ENCODE results near the gene CBX8. TPM values are rescaled to one million over a fixed set of nuclear protein-coding genes. Genes with fewer than 3 reads are reported as not detected.

CBX8 gene
- polyA plus RNA-seq, 2 of the 4 experiments (the other 2 are of a cell fraction) = 1.5 to 13.1 TPM

DNA sequence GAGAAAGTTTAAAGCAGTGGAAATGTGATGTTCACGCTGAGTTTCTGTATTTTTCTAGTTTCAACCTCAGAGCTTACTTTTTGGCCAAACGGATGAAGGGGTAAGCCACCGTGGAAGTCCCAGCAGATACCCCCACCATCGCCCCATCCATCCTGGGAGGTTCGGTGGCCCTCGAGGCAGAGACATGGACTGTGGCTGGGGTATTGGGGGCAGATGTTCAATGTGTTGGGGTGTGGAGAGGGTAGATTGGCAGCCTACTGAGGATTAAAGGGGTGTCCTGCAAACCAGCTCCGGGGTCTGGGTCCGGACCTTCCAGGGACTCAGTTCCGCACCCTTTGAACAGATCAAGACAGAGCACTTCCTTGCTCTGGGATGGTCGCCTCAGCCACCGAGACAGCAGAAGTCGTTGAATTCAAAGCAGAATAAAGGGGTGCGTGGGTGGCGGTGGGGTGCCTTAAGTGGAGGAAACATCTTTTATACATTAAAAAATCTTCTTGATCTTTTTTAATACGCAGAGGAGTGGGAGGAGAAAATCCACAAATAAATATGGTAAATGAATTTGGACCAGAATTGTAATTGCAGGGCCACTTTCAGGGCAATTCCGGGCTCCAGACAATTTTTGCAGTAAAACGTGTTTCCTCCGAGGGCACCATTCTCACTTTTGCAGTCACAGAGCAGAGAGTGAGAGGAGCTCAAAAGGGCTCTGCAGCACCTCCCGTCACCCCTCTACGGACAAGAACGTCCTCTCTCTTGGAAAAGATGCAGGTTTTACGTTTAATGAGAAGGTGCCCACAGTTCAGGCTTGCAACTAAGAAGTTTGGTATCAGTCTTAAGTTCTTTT, 8.2 kb upstream of the CBX8 start:
- Histone ChIP-seq H3K4me2 (no peak overlapping the region), H3K9me3 (no peaks in the 10 kb centered on the region), H3K4me3 (no peak overlapping the region), H3K27ac (no peak overlapping the region), H3K4me1 (peaks cover 11% of the 10 kb centered on the region)
- ATAC-seq = no peak
- 82% methylated on average over 22 of the region's 22 CpGs for WGBS (ENCODE audit: missing lambda C conversion rate)
- ChIA-PET POLR2A (no interaction called here), CTCF (interaction anchor here (0.9 to 39.8 kb wide), 8 partner anchors 3 to 170 kb away, joined by 3 to 1281 read pairs (median 64); partner anchors contain the start of genes CBX4 and CBX8)
- DNase-seq (ENCODE audit: low read depth in 1 of 2, low spot score in 1 of 2) = no peak
- FAIRE-seq = no peak
- TF ChIP-seq, protein P1, sequence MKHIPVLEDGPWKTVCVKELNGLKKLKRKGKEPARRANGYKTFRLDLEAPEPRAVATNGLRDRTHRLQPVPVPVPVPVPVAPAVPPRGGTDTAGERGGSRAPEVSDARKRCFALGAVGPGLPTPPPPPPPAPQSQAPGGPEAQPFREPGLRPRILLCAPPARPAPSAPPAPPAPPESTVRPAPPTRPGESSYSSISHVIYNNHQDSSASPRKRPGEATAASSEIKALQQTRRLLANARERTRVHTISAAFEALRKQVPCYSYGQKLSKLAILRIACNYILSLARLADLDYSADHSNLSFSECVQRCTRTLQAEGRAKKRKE (CRISPR knock-in tag; IDR thresholded peaks at IDR 0.05; ENCODE audit: low read depth) = no peak
- TF ChIP-seq TFCP2L1 (CRISPR knock-in tag; IDR thresholded peaks at IDR 0.05) (no peak), ZSCAN20 (CRISPR knock-in tag; IDR thresholded peaks at IDR 0.05) (no peak), ESRRA (IDR thresholded peaks at IDR 0.05; ENCODE audit: borderline replicate concordance, low read length) (no peak), KDM5A (IDR thresholded peaks at IDR 0.05) (no peak), JUN (IDR thresholded peaks at IDR 0.05) (no peak), NR3C1 (IDR thresholded peaks at IDR 0.05) (no peak), EHMT2 (IDR thresholded peaks at IDR 0.05; ENCODE audit: low read depth) (no peak), FOXS1 (CRISPR knock-in tag; IDR thresholded peaks at IDR 0.05) (no peak), HOXB13 (CRISPR knock-in tag; IDR thresholded peaks at IDR 0.05; ENCODE audit: low read depth) (no peak)
- TF ChIP-seq, protein P2, sequence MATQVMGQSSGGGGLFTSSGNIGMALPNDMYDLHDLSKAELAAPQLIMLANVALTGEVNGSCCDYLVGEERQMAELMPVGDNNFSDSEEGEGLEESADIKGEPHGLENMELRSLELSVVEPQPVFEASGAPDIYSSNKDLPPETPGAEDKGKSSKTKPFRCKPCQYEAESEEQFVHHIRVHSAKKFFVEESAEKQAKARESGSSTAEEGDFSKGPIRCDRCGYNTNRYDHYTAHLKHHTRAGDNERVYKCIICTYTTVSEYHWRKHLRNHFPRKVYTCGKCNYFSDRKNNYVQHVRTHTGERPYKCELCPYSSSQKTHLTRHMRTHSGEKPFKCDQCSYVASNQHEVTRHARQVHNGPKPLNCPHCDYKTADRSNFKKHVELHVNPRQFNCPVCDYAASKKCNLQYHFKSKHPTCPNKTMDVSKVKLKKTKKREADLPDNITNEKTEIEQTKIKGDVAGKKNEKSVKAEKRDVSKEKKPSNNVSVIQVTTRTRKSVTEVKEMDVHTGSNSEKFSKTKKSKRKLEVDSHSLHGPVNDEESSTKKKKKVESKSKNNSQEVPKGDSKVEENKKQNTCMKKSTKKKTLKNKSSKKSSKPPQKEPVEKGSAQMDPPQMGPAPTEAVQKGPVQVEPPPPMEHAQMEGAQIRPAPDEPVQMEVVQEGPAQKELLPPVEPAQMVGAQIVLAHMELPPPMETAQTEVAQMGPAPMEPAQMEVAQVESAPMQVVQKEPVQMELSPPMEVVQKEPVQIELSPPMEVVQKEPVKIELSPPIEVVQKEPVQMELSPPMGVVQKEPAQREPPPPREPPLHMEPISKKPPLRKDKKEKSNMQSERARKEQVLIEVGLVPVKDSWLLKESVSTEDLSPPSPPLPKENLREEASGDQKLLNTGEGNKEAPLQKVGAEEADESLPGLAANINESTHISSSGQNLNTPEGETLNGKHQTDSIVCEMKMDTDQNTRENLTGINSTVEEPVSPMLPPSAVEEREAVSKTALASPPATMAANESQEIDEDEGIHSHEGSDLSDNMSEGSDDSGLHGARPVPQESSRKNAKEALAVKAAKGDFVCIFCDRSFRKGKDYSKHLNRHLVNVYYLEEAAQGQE (IDR thresholded peaks at IDR 0.05) = no peak
- TF ChIP-seq, protein P3, sequence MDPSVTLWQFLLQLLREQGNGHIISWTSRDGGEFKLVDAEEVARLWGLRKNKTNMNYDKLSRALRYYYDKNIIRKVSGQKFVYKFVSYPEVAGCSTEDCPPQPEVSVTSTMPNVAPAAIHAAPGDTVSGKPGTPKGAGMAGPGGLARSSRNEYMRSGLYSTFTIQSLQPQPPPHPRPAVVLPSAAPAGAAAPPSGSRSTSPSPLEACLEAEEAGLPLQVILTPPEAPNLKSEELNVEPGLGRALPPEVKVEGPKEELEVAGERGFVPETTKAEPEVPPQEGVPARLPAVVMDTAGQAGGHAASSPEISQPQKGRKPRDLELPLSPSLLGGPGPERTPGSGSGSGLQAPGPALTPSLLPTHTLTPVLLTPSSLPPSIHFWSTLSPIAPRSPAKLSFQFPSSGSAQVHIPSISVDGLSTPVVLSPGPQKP (IDR thresholded peaks at IDR 0.05; ENCODE audit: low read depth, low read length) = no peak
- TF ChIP-seq, protein P4, sequence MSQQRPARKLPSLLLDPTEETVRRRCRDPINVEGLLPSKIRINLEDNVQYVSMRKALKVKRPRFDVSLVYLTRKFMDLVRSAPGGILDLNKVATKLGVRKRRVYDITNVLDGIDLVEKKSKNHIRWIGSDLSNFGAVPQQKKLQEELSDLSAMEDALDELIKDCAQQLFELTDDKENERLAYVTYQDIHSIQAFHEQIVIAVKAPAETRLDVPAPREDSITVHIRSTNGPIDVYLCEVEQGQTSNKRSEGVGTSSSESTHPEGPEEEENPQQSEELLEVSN (IDR thresholded peaks at IDR 0.05; ENCODE audit: borderline replicate concordance, low read depth) = no peak

DNA sequence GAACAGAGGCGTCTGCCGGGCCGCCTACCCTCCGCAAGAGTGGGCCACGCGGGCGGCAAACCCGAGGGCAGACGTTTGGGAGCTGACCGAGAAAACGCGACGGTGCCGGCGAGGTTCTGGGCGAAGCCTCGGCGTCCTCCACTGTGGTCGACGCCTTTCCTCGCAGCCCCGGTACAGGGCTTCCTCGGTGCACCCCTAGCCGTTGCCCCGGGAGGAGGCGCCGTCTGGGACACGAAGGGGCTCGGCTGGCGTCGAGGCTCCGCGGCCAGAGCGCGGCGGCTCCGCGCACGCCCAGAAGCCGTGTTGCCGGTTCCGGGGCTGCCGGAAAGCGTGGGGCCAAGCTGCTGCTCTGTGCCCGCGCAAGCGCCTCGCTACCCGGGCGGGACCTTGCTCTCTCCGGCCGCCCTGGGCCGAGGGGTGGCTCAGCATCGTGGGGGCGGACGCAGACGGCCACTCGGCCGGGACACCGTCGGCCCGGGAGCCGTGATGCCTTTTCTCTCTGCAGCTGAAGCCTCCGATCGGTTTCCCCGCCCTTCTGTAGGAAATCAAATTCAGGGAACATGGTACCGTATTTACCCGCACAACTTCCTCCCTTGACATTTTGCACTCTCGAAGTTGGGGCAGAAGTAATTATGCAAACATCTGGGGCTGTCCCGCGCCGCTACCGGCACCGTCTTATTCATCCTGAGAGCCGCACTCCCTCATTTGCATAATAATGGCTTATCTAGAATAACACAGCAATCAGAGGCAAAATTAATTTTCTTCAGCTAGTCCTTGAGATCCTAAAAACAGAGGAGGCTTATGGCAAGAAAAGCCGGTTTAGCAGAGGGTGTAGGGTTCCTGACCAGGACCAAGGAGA, 7.3 kb upstream of the CBX8 start:
- CTCF ChIA-PET = interaction anchor here (1.1 to 39.8 kb wide), 8 partner anchors 4 to 297 kb away, joined by 3 to 1281 read pairs (median 64); partner anchors contain the start of genes CBX4, CBX8 and GAA
- H3K4me3 ChIP-seq = no peak overlapping the region
- DNase-seq (ENCODE audit: low read depth in 1 of 2, low spot score in 1 of 2) = no peak

More for the DNA sequence above, 7.3 kb upstream of the CBX8 start:
- Histone ChIP-seq H3K9me3 (no peaks in the 10 kb centered on the region), H3K4me1 (peaks cover 5% of the 10 kb centered on the region), H3K4me2 (no peak overlapping the region), H3K27ac (no peak overlapping the region)
- 76% methylated on average over 75 of the region's 76 CpGs for WGBS (ENCODE audit: missing lambda C conversion rate)
- no peak for TF ChIP-seq CEBPB (IDR thresholded peaks at IDR 0.05)
- no peak for TF ChIP-seq MYC (IDR thresholded peaks at IDR 0.05; ENCODE audit: borderline replicate concordance, low read length)
- ATAC-seq = no peak
- FAIRE-seq = no peak
- POLR2A ChIA-PET = interaction anchor here (0.5 kb wide), 1 partner anchor 35 kb away, joined by 3 read pairs; the partner anchor contains the start of gene CBX4
